T-helper 22 cell (primary cell): ENCODE measurements around the gene UBALD1.

ENCODE experiments used
- DNase-seq: peaks from one replicate; pipeline ENCODE4 v3.0.0-alpha.2; 2020; ENCODE audit warnings: low read depth

Gene UBALD1

DNA sequence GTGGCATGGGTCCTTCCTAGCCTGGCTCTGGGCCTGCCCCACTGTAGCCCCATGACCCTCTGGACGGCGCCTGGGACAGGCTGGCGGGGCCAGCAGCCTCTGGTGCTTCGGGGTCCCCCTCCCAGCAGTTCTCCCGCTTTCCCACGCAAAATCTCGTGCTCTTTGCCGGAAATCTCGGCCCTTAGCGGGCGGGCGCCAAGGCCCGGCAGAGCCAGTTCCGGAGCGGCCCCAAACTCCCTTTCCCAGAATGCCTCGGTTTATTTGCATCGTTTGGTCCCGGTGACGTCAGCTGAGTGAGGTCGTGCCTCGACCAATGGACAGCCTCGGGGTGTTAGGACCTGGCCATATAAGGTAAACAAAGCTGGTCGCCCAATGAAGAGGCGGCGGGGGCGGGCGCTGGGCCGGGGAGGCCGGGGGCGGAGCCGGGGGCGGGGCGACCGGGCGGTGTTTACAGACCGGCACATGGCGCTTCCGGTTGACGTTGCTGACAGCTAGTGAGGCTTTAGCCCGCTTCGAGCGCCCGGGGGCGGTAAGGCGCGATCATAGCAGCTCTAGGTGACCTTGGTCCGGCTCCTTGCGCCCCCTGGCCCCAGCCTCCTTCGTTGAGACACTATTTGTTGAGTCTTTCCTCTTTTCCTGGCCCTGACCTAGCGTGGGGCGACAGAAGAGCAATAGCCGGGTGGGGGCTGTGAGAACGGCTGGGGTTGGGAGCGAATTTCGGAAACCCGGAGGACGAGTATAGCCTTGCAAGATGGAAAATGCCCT lies 1.5 kb upstream of the UBALD1 start:
- peak; percentile 99 for DNase-seq

DNA sequence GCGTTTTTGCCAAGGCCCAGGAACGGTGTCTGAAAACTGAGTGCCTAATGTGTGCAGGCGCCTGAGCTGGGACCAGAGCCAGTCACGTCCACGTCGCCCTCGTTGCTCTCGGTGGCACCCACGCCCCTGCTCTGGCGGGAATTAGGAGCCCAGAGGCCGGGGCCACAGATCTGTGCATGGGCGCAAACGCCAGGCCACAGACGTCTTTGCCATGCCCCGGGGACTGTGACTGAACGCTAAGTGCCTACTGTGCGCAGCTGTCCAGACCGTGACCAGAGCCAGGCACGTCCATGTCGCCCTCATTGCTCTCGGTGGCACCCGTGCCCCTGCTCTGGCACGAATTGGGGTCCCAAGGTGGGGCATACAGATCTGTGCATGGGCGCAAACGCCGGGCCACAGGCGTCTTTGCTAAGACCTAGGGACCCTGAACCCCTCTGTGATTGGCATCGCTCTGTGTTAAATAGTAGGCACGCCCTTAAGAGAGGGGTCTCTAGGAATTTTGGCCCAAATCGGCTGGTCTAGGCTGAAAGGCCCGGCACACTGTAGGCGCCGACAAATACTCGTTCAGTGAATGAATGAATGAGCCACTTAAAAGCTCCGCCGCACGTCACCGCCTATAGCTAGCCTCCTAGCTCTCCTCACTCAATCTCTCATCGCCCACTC lies 827 bp upstream of the UBALD1 start:
- no peak for DNase-seq

- DNase-seq, result no peak
Measured at GRCh38 chr16:4613636-4614570, 785 bp downstream of the UBALD1 start.

- no peak for DNase-seq
Measured at GRCh38 chr16:4612977-4613635, 1.6 kb downstream of the UBALD1 start.

GRCh38 chr16:4612474-4612931 lies 2.2 kb downstream of the UBALD1 start:
- no peak for DNase-seq

DNA sequence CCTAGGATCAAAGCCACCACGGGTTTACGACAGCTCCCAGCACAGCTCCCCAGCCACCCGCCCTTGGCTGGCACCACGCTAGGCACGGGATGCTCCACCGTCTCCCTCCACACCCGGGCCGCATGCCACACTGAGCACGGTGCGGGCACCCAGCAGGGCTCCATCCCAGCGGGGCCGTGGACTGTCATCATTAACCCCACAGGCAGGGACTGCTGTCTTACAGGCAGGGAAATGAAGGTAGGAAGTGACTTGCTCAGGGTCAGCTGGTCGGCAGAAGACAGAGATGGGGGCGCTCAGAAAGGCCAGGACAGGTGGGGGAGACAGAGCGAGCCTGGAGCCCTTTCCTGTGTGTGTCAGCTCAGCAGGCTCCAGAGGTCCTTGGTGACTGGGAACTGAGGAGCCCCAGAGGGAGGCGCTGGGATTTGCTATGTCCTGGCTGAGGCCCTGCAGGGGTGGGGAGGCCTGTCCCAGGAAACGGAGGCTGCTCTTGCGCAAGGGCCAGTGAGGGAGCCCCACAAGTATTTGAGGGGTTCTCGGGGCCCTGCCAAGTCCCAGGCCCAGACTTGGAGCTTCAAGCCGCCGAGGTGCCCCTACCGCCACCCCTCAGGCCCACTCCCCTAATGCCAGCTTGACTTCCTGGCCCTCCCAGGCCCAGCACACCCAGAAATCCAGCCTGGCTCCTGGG lies 3.2 kb downstream of the UBALD1 start:
- DNase-seq, result no peak

DNA sequence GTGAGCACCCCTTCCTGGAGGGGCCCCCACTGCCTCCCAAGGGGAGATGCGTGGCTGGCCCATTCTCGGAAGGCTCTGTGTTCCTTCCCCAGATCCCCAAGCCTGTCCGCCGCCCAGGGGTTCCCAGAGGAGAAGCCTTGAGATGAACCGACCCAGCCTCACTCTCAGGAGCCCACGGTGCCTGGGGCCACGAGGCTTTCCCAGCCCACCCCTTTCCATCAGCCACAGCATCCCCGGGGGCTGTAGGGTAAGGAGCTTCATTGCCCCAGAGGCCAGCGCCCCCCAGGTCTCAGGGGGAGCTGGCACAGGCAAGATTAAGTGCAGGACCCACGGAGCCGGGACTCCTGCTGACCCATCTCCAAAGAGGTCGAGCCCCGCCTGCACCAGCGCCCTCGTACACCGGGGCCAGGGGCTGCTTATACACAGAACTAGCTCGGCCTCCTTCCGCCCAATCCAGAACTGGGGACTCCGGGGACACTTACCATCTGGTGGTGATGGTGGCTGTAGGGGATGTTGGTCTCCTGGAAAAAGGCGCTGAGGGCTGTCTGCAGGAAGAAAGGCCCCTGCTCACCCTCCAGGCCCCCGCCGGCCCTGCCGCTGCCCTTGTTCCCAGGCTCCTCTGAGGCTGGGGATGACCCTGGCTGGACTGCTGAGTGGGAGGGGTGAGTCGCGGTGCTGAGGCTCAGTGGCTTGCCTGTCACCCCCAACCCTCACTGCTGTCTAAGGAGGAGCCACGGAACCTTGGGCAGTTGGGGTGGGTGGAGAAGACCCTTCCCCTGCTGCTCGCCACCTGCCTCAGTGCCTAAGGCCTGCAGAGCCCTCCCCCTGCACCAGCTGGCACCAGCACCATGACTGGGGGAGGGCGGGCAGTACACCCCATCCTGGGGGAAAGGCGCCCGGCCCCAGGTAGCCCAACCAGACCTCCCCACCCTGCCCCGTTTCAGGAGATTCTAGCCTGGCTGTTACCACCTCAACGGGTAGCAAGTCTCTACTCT lies 4.4 kb downstream of the UBALD1 start:
- DNase-seq, result no peak

GRCh38 chr16:4609200-4610010 lies 5.3 kb downstream of the UBALD1 start:
- no peak for DNase-seq

DNA sequence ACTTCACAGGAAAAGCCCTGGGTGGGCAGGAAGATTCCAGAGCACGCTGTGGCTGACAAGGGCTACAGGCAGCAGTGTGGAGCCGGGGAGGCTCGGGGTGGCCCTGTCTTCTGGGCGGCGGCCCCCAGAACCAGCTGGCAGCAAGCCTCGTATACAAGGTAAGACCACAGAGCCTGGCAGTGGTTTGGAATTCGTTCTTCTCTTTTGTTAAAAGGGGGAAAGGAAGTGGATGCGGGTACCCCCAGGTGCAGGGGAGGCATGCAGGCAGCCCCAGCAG lies 6.0 kb downstream of the UBALD1 start:
- no peak for DNase-seq

DNA sequence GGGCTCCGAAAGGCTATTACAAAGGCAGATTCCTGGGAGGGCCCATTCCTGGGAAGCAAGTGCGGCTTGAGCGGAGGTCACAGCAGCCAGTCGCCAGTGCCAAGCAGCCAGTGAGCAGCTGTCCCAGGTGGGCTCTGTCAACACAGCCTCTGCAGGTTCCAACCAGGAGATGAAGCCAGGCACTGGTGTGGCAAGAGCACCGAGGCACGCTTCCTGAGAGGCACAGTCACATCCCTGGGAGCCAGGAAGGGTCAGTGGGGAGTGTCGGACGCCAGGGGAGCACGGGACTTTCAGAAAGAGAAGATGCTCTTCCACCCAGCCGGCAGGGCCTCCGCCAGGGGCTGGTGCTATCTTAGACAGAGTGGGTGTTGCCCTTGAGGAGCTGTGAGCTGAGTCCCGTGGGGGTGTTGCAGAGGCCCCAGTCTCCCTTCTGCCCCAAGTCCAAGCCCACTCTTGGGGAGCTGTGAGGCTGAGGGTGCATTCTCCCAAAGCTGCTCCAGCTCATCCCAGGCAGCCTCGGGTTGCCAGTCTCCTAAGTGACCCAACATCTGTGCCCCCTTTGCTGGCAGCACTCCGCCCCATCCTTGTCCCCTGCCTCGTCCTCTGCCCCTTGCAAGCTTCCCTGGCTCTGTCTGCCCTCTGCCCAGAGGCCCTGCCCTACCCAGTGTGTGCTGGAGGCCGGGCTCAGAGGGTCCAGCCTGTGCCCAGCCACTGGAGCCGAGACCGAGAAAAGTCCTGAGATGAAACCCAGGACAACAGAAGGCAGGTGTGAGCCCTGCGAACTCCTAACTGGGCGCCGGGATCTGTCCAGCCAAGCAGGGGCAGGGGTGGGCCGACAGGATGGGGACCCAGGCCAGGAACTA lies 6.6 kb downstream of the UBALD1 start:
- DNase-seq, result no peak

DNA sequence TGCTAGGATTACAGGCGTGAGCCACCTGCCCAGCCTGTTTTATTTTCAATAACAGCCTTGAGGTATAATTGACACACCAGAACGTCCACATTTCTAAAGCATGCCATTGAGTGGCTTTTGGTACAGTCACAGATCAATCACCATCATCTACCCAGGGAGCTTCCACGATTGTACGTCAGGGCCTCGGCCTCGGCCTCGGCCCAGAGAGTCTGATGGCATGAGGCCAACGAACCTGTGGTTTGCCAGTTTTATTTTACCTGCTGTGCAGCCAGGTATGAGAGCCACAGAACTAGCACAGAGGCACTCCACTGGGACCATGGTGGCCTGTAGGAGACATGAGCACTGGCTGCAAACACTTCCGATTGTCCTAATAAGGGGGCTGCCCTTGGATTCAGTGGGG lies 8.3 kb downstream of the UBALD1 start:
- no peak for DNase-seq

DNA sequence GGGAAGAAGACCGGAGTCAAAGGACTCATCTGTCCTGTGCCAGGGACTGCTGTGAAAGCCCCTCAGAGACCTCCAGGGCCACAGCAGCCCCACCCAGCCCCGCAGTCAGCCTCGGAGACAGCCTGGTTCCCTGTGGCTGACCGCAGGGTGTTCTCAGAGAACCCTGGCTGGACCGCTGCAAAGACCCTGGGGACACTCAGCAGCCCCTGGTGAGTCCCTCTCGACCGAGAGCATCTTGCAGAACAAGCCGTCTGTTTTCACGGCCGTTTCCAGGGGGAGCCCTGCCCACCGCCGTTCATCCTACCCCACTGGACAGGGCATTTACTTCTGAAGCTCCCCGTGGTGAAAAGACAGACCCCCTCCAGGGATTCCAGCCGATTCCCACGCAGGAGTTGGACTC lies 10.3 kb downstream of the UBALD1 start:
- no peak for DNase-seq

GRCh38 chr16:4603624-4604170 lies 11.0 kb downstream of the UBALD1 start:
- no peak for DNase-seq

- DNase-seq, result no peak
Measured at GRCh38 chr16:4602331-4602730, 12.4 kb downstream of the UBALD1 start.

GRCh38 chr16:4601864-4602186 lies 12.9 kb downstream of the UBALD1 start:
- no peak for DNase-seq

- no peak for DNase-seq
Measured at GRCh38 chr16:4601036-4601863, 13.4 kb downstream of the UBALD1 start.

- no peak for DNase-seq
Measured at GRCh38 chr16:4599545-4599944, 15.1 kb downstream of the UBALD1 start.

GRCh38 chr16:4599037-4599436 lies 15.7 kb downstream of the UBALD1 start:
- DNase-seq, result no peak
